Thyroid gland (tissue), 4 donors: ENCODE data around the gene RPTOR. TPM values are rescaled to one million over a fixed set of nuclear protein-coding genes. Genes with fewer than 3 reads are reported as not detected.

Source experiments
- DNase-seq, 2 donors: peaks; one replicate each; pipeline ENCODE4 v3.0.0-alpha.2; 2019
- H3K27ac ChIP-seq, 3 donors: fragments of 200-600 bp; sonication (generic); 1 replicate in 2 of 3; 2 replicates in 1 of 3; pipeline ENCODE4 v1.5.1; 2016 to 2019; ENCODE audit warnings: mild to moderate bottlenecking in 1 of 3, moderate library complexity in 1 of 3
- H3K27me3 ChIP-seq: fragments of 200-600 bp; sonication (generic); one replicate; pipeline ENCODE4 v1.5.1; 2019
- H3K36me3 ChIP-seq, 2 donors: fragments of 200-600 bp; sonication (generic); one replicate each; pipeline ENCODE4 v1.5.1; 2016 to 2019
- H3K4me1 ChIP-seq, 2 donors: fragments of 200-600 bp; sonication (generic); one replicate each; pipeline ENCODE4 v1.5.1; 2017 to 2019
- H3K4me3 ChIP-seq, 3 donors: fragments of 200-600 bp; sonication (generic); replicated peaks in 1 of 3; 1 replicate in 2 of 3; 2 replicates in 1 of 3; pipeline ENCODE4 v1.5.1; 2016; ENCODE audit warnings: mild to moderate bottlenecking in 1 of 3
- H3K9me3 ChIP-seq: fragments of 200-600 bp; sonication (generic); one replicate; pipeline ENCODE4 v1.5.1; 2017
- CTCF ChIP-seq, 6 experiments: fragments of 200-600 bp in 3 of 6; fragments of 450-650 bp in 3 of 6; sonication (generic) in 3 of 6; IDR thresholded peaks; one replicate each; pipeline ENCODE4 v1.5.1; 2016 to 2019; ENCODE audit warnings: antibody characterized with exemption in 6 of 6, mild to moderate bottlenecking in 2 of 6, inconsistent platforms in 1 of 6, moderate library complexity in 1 of 6
- POLR2A ChIP-seq, 2 donors: fragments of 450-650 bp; IDR thresholded peaks; one replicate each; pipeline ENCODE4 v1.6.1; 2017; ENCODE audit warnings: antibody characterized with exemption in 2 of 2, mild to moderate bottlenecking in 2 of 2, moderate library complexity in 1 of 2
- WGBS, 2 donors: methylation state at CpG; one replicate each; pipeline ENCODE4 v1.1.5; 2017; 5-methylcytosine and 5-hydroxymethylcytosine counted together
- intact Hi-C: fragments of 100-400 bp; cut with DNase I; formaldehyde crosslinking; loops from one replicate; pipeline ENCODE4 v1.15.1; 2023
- total RNA-seq, 4 donors: library from RNA; depleted of rRNA; stranded (reverse); fragments of >200 nt; gene quantifications; one replicate each; pipeline ENCODE4 v1.2.3, GENCODE V29; 2016

The RPTOR gene
- total RNA-seq, 4 donors from 2014 or later, result 24.2 to 58.1 (median 34.5) TPM

GRCh38 chr17:80755650-80756405 lies 211.2 kb downstream of the RPTOR start:
- intact Hi-C loops, result no loop called here
- no peak for DNase-seq

GRCh38 chr17:80758481-80759376 lies 214.1 kb downstream of the RPTOR start:
- Histone ChIP-seq H3K9me3 (no peaks in the 10 kb centered on the region), H3K4me1 (no peaks in the 10 kb centered on the region), H3K4me3 (no peak overlapping the region), H3K36me3 (peaks cover 0 to 4% of the 10 kb centered on the region in 2 donors), H3K27me3 (no peaks in the 10 kb centered on the region), H3K27ac (no peak overlapping the region)
- 83 to 88% methylated on average over 18 of the region's 18 CpGs for WGBS, 2 donors
- intact Hi-C loops, result no loop called here
- TF ChIP-seq POLR2A (IDR thresholded peaks at IDR 0.05) (no peak), CTCF (IDR thresholded peaks at IDR 0.05) (no peak)
- no peak for DNase-seq

More at GRCh38 chr17:80755650-80756405, 211.2 kb downstream of the RPTOR start:
- Histone ChIP-seq H3K4me1 (no peaks in the 10 kb centered on the region), H3K36me3 (peaks cover 0 to 4% of the 10 kb centered on the region in 2 donors), H3K27me3 (no peaks in the 10 kb centered on the region), H3K27ac (no peak overlapping the region), H3K9me3 (no peaks in the 10 kb centered on the region), H3K4me3 (no peak overlapping the region)
- TF ChIP-seq CTCF (IDR thresholded peaks at IDR 0.05) (no peak), POLR2A (IDR thresholded peaks at IDR 0.05) (no peak)
- 93 to 94% methylated on average over 5 of the region's 5 CpGs for WGBS, 2 donors

GRCh38 chr17:80759377-80759673 lies 214.7 kb downstream of the RPTOR start:
- 95 to 100% methylated on average over 2 of the region's 2 CpGs for WGBS, 2 donors
- intact Hi-C loops, result no loop called here
- no peak for TF ChIP-seq POLR2A (IDR thresholded peaks at IDR 0.05)
- TF ChIP-seq CTCF (IDR thresholded peaks at IDR 0.05), result no peak
- Histone ChIP-seq H3K36me3 (no peaks in the 10 kb centered on the region), H3K4me3 (no peak overlapping the region), H3K4me1 (no peaks in the 10 kb centered on the region), H3K9me3 (no peaks in the 10 kb centered on the region), H3K27me3 (no peaks in the 10 kb centered on the region), H3K27ac (no peak overlapping the region)
- no peak for DNase-seq

- Histone ChIP-seq H3K27me3 (no peaks in the 10 kb centered on the region), H3K4me1 (no peaks in the 10 kb centered on the region), H3K27ac (no peak overlapping the region), H3K4me3 (no peak overlapping the region), H3K9me3 (no peaks in the 10 kb centered on the region), H3K36me3 (no peaks in the 10 kb centered on the region)
- DNase-seq, result no peak
- TF ChIP-seq POLR2A (IDR thresholded peaks at IDR 0.05) (no peak), CTCF (IDR thresholded peaks at IDR 0.05) (no peak)
- 71 to 78% methylated on average over 10 to 12 of the region's 12 CpGs for WGBS, 2 donors
- intact Hi-C loops, result no loop called here
Observed at GRCh38 chr17:80760511-80760911, 215.9 kb downstream of the RPTOR start.
